Activated naive CD8-positive, alpha-beta T cell treated with anti-CD3 and anti-CD28 coated beads for 36 hours (primary cell): ENCODE data around the gene SAFB. TPM values are rescaled to one million over a fixed set of nuclear protein-coding genes. Genes with fewer than 3 reads are reported as not detected.

Experiments used
- DNase-seq: peaks from one replicate; pipeline ENCODE4 v3.0.0; 2021
- H3K27ac Mint-ChIP-seq: one replicate; pipeline ENCODE4 v1.8.0; 2022; ENCODE audit warnings: mild to moderate bottlenecking, moderate library complexity, mixed read lengths
- H3K27me3 Mint-ChIP-seq: one replicate; pipeline ENCODE4 v1.8.0; 2022; ENCODE audit warnings: mild to moderate bottlenecking, mixed read lengths
- H3K36me3 Mint-ChIP-seq: one replicate; pipeline ENCODE4 v1.8.0; 2021; ENCODE audit warnings: mild to moderate bottlenecking, mixed read lengths
- H3K4me1 Mint-ChIP-seq: one replicate; pipeline ENCODE4 v1.8.0; 2021; ENCODE audit warnings: mixed read lengths
- H3K4me3 Mint-ChIP-seq: one replicate; pipeline ENCODE4 v1.8.0; 2022; ENCODE audit warnings: mild to moderate bottlenecking, moderate library complexity, mixed read lengths
- H3K9me3 Mint-ChIP-seq: one replicate; pipeline ENCODE4 v1.8.0; 2022; ENCODE audit warnings: mixed read lengths
- total RNA-seq, 2 experiments: library from RNA; stranded (reverse); gene quantifications; one replicate each; pipeline ENCODE4 v1.2.3, GENCODE V29; 2021

SAFB gene
- total RNA-seq, 2 experiments from 2014 or later, result 123 to 133 TPM

GRCh38 chr19:5612891-5613865 is 9.7 kb upstream of the SAFB start:
- H3K27me3 Mint-ChIP-seq, result no peaks in the 10 kb centered on the region
- H3K36me3 Mint-ChIP-seq, result peaks cover 35% of the 10 kb centered on the region
- H3K4me3 Mint-ChIP-seq, result no peak overlapping the region
- peaks cover 2% of the 10 kb centered on the region for H3K4me1 Mint-ChIP-seq
- H3K9me3 Mint-ChIP-seq, result no peaks in the 10 kb centered on the region
- no peak for DNase-seq
- H3K27ac Mint-ChIP-seq, result peak overlapping the region; percentile 31

GRCh38 chr19:5615756-5616327 is 7.0 kb upstream of the SAFB start:
- Mint-ChIP-seq H3K9me3 (no peaks in the 10 kb centered on the region), H3K4me1 (peaks cover 22% of the 10 kb centered on the region), H3K27me3 (no peaks in the 10 kb centered on the region), H3K27ac (peak overlapping the region; percentile 10), H3K36me3 (peaks cover 38% of the 10 kb centered on the region), H3K4me3 (no peak overlapping the region)
- no peak for DNase-seq

DNA sequence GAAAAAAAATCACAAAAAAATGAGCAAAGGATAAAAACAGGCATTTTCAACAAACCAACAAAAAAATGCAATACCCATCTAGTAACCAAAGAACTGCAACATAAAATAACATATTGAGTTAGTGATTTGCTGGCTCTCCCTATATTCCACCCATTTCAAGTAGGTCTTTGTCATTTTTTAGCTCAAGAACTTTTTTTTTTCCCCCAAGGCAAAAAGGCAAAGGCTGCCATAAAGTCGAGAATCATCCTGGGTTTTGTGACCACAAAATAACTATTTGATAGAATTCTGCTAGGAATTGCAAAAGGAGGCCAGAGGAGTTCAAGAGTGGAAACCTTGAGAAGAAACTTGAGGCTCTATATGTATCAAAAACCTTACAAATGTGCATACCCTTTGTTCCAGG is 5.8 kb upstream of the SAFB start:
- H3K4me1 Mint-ChIP-seq, result peaks cover 27% of the 10 kb centered on the region
- H3K9me3 Mint-ChIP-seq, result no peaks in the 10 kb centered on the region
- H3K27ac Mint-ChIP-seq, result no peak overlapping the region
- H3K36me3 Mint-ChIP-seq, result peaks cover 44% of the 10 kb centered on the region
- DNase-seq, result no peak
- H3K27me3 Mint-ChIP-seq, result no peaks in the 10 kb centered on the region
- H3K4me3 Mint-ChIP-seq, result no peak overlapping the region

GRCh38 chr19:5618591-5618990 is 4.3 kb upstream of the SAFB start:
- Mint-ChIP-seq H3K4me1 (peaks cover 27% of the 10 kb centered on the region), H3K27ac (no peak overlapping the region), H3K4me3 (no peak overlapping the region), H3K9me3 (no peaks in the 10 kb centered on the region), H3K27me3 (peaks cover 6% of the 10 kb centered on the region), H3K36me3 (peaks cover 41% of the 10 kb centered on the region)
- DNase-seq, result no peak

DNA sequence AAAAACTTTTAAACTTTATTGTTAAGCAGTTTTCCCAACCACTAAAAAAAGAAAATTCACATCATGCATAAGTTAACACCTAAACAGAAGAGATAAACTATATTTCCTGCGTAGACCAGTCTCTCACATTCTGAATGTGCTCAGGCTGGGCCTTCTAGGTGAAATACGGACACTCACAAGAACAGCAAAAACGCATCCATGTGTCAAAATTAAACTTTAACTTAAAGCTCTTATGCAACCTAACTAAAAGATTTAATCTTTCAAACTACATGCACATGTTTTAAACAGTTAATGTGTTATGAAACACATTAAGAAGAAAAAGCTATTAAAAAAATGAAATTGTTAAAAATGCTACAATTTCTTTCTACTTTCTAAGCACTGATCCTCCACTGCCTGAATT is 2.9 kb upstream of the SAFB start:
- peaks cover 55% of the 10 kb centered on the region for H3K36me3 Mint-ChIP-seq

DNA sequence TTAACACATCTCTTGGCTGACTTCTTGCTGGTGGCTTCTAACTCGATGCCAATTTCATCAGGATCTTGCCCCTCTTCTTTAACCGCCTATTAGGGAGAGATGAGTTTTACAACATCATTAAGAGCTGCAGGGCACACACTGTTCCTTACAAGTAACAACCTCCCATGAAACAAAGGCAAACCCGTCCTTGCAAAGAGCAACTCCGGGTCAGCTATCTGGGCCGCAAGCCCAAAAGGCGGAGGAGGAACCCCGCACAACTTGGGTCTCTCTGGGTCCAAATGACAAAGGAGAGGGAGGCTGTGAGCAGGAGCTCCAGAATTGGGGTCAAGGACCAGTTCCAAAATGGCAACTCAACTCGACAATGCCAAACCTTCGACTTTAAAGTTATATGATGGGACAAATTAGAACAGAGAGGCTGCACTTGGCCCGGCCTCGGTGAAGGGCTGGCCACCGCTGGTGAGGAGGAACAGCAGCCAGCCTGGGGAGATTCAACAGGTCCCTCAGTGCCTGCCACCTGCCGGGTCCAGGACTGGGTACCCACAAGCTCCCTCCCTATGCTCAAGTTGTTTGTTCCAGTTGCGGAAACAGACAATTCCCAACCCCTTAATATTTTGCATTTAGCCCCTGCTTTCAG is 1.5 kb upstream of the SAFB start:
- H3K9me3 Mint-ChIP-seq, result no peaks in the 10 kb centered on the region
- DNase-seq, result no peak
- H3K27me3 Mint-ChIP-seq, result peaks cover 6% of the 10 kb centered on the region
- H3K4me1 Mint-ChIP-seq, result peaks cover 49% of the 10 kb centered on the region
- H3K36me3 Mint-ChIP-seq, result peaks cover 61% of the 10 kb centered on the region
- peak overlapping the region; percentile 100 for H3K27ac Mint-ChIP-seq
- peak overlapping the region; percentile 100 for H3K4me3 Mint-ChIP-seq

More for the DNA sequence above, 2.9 kb upstream of the SAFB start:
- DNase-seq, result no peak
- Mint-ChIP-seq H3K27ac (peak overlapping the region; percentile 55), H3K27me3 (peaks cover 6% of the 10 kb centered on the region), H3K9me3 (no peaks in the 10 kb centered on the region), H3K4me1 (peaks cover 34% of the 10 kb centered on the region), H3K4me3 (peak overlapping the region; percentile 100)

GRCh38 chr19:5621945-5622464 is 878 bp upstream of the SAFB start:
- Mint-ChIP-seq H3K4me3 (peak overlapping the region; percentile 100), H3K9me3 (no peaks in the 10 kb centered on the region), H3K36me3 (peaks cover 65% of the 10 kb centered on the region), H3K27ac (peak overlapping the region; percentile 100), H3K27me3 (peaks cover 6% of the 10 kb centered on the region), H3K4me1 (peaks cover 53% of the 10 kb centered on the region)
- peak; percentile 25 for DNase-seq

DNA sequence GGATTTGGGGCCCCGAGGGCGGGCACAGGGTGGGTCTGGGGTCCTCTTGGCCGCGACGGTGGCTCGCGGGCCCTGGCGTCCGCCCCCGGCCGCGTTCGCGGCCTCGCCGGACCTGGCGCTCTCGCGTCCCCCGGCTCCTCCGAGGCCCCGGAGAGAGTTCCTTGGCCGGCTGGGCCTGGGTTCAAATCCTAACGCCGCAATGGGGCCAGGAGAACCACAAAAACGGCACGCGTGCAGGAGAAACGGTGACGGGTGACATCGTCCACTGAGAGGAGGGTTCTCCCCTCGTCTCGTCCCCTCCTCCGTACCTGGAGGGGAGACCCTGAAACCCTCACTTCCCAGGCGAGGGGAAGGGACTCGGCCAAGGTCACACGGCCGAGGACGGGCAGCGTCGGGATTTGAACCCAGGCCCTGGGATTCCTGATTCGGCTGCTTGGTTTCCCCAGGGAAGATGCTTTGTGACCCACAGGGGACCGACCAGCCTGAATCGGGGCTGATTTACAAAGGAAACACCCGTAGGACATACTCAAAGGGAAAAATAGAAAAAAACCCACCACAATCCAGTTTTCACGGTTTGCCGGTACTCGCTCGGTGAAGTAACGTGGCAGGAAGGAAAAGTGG is 624 bp downstream of the SAFB start:
- DNase-seq, result no peak
- peak overlapping the region; percentile 100 for H3K4me3 Mint-ChIP-seq
- peaks cover 60% of the 10 kb centered on the region for H3K4me1 Mint-ChIP-seq
- H3K27me3 Mint-ChIP-seq, result peaks cover 6% of the 10 kb centered on the region
- H3K27ac Mint-ChIP-seq, result peak overlapping the region; percentile 100
- peaks cover 68% of the 10 kb centered on the region for H3K36me3 Mint-ChIP-seq
- no peaks in the 10 kb centered on the region for H3K9me3 Mint-ChIP-seq

DNA sequence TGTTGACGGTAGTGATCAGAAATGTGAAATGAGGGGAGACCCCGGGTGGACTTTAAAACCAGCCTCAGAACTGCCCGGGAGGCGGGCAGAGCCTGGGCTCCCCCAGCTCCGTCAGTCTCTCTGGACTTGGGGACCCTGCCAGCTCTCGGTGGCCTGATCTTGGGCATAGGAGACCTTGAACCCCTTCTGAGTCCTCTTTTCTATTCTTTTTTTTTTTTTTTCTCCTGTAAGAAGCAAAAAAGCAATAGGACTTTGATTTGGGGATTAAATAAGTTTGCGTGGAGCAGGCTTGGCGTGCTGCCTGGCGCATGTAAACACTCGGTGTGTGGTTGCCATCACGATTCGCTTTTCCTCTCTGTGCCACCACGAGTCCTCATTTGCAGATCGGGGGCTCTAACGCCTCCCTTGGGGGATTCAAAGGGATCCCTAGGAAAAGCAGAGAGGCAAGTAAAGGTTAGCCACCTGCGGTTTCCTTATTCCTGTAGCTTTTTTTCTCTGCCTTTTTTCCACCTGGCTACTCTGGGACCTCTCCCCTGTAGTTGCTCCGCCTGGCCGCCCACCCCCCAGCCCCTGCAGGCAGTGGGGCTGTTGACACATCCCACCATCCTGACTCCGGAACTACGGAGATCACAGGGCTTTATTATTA is 1.3 kb downstream of the SAFB start:
- Mint-ChIP-seq H3K36me3 (peaks cover 70% of the 10 kb centered on the region), H3K27me3 (peaks cover 6% of the 10 kb centered on the region), H3K4me1 (peaks cover 62% of the 10 kb centered on the region), H3K4me3 (peak overlapping the region; percentile 100), H3K9me3 (no peaks in the 10 kb centered on the region), H3K27ac (peak overlapping the region; percentile 88)
- DNase-seq, result peak; percentile 8

- peak overlapping the region; percentile 88 for H3K27ac Mint-ChIP-seq
- H3K36me3 Mint-ChIP-seq, result peaks cover 68% of the 10 kb centered on the region
- DNase-seq, result no peak
- H3K9me3 Mint-ChIP-seq, result no peaks in the 10 kb centered on the region
- peaks cover 6% of the 10 kb centered on the region for H3K27me3 Mint-ChIP-seq
- H3K4me1 Mint-ChIP-seq, result peaks cover 64% of the 10 kb centered on the region
- peak overlapping the region; percentile 100 for H3K4me3 Mint-ChIP-seq
These were observed 1.9 kb downstream of the SAFB start for GRCh38 chr19:5624741-5625278.

- H3K36me3 Mint-ChIP-seq, result peaks cover 62% of the 10 kb centered on the region
- peaks cover 62% of the 10 kb centered on the region for H3K4me1 Mint-ChIP-seq
These were observed 2.8 kb downstream of the SAFB start for GRCh38 chr19:5625641-5626040.

DNA sequence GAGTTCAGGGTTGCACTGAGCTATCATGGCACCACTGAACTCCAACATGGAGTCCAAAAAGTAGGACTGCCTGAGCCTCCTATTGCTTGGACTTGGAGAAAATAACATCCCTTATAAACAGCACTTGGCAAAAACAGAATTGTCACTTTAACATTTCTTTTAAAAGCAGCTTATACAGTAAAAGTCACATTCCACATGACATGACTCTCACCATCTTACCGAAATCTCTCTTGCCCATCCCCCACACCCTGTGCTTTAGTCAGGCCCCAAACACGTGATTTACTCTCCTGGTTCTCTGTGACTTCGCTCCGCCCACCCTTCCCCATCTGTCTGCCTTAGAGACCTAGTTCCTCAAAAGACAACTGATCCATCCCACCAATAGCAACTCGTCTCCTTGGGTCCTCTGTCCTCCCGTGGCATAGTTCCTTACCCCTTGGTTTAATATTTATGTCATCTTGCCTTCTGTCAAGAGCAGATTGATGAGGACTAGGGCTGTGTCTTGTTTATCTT is 4.6 kb downstream of the SAFB start:
- peak; percentile 28 for DNase-seq
- H3K27ac Mint-ChIP-seq, result peak overlapping the region; percentile 58
- H3K36me3 Mint-ChIP-seq, result peaks cover 57% of the 10 kb centered on the region
- no peaks in the 10 kb centered on the region for H3K9me3 Mint-ChIP-seq
- H3K4me3 Mint-ChIP-seq, result peak overlapping the region; percentile 5
- H3K4me1 Mint-ChIP-seq, result peaks cover 69% of the 10 kb centered on the region
- H3K27me3 Mint-ChIP-seq, result peaks cover 6% of the 10 kb centered on the region

More at GRCh38 chr19:5625641-5626040, 2.8 kb downstream of the SAFB start:
- Mint-ChIP-seq H3K9me3 (no peaks in the 10 kb centered on the region), H3K27ac (peak overlapping the region; percentile 62), H3K27me3 (peaks cover 6% of the 10 kb centered on the region), H3K4me3 (peak overlapping the region; percentile 100)
- DNase-seq, result no peak

- H3K4me1 Mint-ChIP-seq, result peaks cover 72% of the 10 kb centered on the region
- no peaks in the 10 kb centered on the region for H3K9me3 Mint-ChIP-seq
- H3K27me3 Mint-ChIP-seq, result no peaks in the 10 kb centered on the region
- peak overlapping the region; percentile 51 for H3K4me3 Mint-ChIP-seq
- H3K27ac Mint-ChIP-seq, result peak overlapping the region; percentile 62
- peak; percentile 4 for DNase-seq
- H3K36me3 Mint-ChIP-seq, result peaks cover 51% of the 10 kb centered on the region
These were observed 5.6 kb downstream of the SAFB start for GRCh38 chr19:5628461-5628860.
